ENCODE measurements around the gene ADAMTSL3. TPM values are rescaled to one million over a fixed set of nuclear protein-coding genes. Genes with fewer than 3 reads are reported as not detected.

ADAMTSL3 gene
- total and polyA plus RNA-seq, 2 of the 8 experiments (the other 6 are each of a cell fraction or from before 2014, with no cell fraction given) = 0.35 to 1.4 TPM

DNA sequence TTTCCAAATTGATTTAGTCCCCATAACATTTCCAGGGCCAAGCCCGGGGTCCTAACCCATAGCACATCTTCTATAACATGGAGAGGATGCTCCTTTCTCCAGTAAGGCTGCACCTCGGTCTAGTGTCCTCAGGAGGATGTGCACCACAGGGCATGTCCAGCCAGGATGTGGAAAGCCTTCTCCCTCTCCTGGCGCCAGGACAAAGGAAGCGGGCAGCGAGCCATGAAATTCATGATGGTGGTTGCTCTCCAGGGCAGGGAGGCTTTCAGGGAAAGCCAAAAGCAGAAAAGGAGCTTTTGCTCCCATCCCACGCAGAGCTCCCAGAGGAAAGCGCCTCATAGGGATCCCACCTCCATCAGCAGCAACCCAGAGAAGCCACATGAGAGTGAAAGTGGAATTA is 220.0 kb downstream of the ADAMTSL3 start:
- no peaks in the 10 kb centered on the region for H4K20me1 ChIP-seq (replicated peaks in 1 of 2; ENCODE audit: control insufficient read depth in 1 of 2, insufficient read depth in 2 of 2, low read length in 2 of 2)
- DNase-seq (ENCODE audit: low read depth in 1 of 2, low spot score in 2 of 2) (no peak), FAIRE-seq (no peak)
- H3K79me2 ChIP-seq (ENCODE audit: control insufficient read depth in 1 of 2, insufficient read depth in 2 of 2, low read length in 2 of 2) = no peaks in the 10 kb centered on the region
- H3K36me3 ChIP-seq (ENCODE audit: control insufficient read depth in 2 of 4, insufficient read depth in 4 of 4, low read length in 3 of 4) = no peaks in the 10 kb centered on the region
- H3K79me1 ChIP-seq (ENCODE audit: low read depth, low read length) = no peaks in the 10 kb centered on the region
- no peak overlapping the region for H2BK120ac ChIP-seq (replicated peaks; ENCODE audit: low read depth, low read length)
- no peak overlapping the region for H3K4me2 ChIP-seq (ENCODE audit: insufficient read depth in 1 of 2, low read depth in 2 of 2, low read length in 2 of 2)
- no peak overlapping the region for H3K56ac ChIP-seq (replicated peaks; ENCODE audit: insufficient read length, low read depth, low read length)
- H3K23ac ChIP-seq (ENCODE audit: insufficient read length) = no peak overlapping the region
- H4K5ac ChIP-seq (ENCODE audit: insufficient read length, low read depth, low read length) = no peak overlapping the region
- no peak overlapping the region for H2AFZ ChIP-seq (ENCODE audit: low read length)
- no peak overlapping the region for H3K27ac ChIP-seq (ENCODE audit: low read depth, low read length)
- H4K8ac ChIP-seq (ENCODE audit: extremely low read depth, insufficient read depth, low read length) = no peak overlapping the region
- H2BK20ac ChIP-seq (ENCODE audit: low read length) = no peak overlapping the region
- no peak overlapping the region for H2AK5ac ChIP-seq (ENCODE audit: low read depth, low read length)
- H3K27me3 ChIP-seq (replicated peaks in 1 of 4; ENCODE audit: control insufficient read depth in 3 of 4, extremely low read depth in 1 of 4, insufficient read depth in 3 of 4, low read length in 3 of 4) = no peaks in the 10 kb centered on the region
- no peak overlapping the region for H2BK12ac ChIP-seq (ENCODE audit: low read depth, low read length)
- 94% methylated on average over 7 of the region's 7 CpGs; no CpG with 5 or more reads in 1 of the 2 experiments for WGBS, 2 experiments (ENCODE audit: extremely low coverage in 1 of 2, insufficient coverage in 1 of 2, insufficient read length in 1 of 2, insufficient replicate concordance in 2 of 2, low coverage in 1 of 2, low lambda C conversion rate in 2 of 2, missing lambda C conversion rate in 1 of 2)
- H3K4me3 ChIP-seq (ENCODE audit: extremely low read depth in 1 of 4, insufficient read depth in 2 of 4, low read depth in 3 of 4, low read length in 4 of 4) = no peak overlapping the region
- no peak overlapping the region for H3K9ac ChIP-seq (replicated peaks in 1 of 4; ENCODE audit: extremely low read depth in 1 of 4, low read depth in 3 of 4, low read length in 3 of 4)
- ChIA-PET CTCF (ENCODE audit: partially characterized antibody) (no interaction called here), POLR2A (ENCODE audit: partially characterized antibody) (no interaction called here)
- H2BK15ac ChIP-seq (ENCODE audit: low read length) = no peak overlapping the region
- H3K9me3 ChIP-seq (ENCODE audit: insufficient read depth in 2 of 2, low read depth in 1 of 2, low read length in 1 of 2) = no peaks in the 10 kb centered on the region
- no peaks in the 10 kb centered on the region for H3K4me1 ChIP-seq (replicated peaks in 1 of 4; ENCODE audit: control insufficient read depth in 3 of 4, insufficient read depth in 4 of 4, low read length in 3 of 4)
- no peak overlapping the region for H4K91ac ChIP-seq (replicated peaks; ENCODE audit: insufficient read length, low read length)
- no peak overlapping the region for H3K14ac ChIP-seq (ENCODE audit: insufficient read length)
- H2BK5ac ChIP-seq (ENCODE audit: low read depth, low read length) = no peak overlapping the region
- H3K18ac ChIP-seq (ENCODE audit: extremely low read depth, low read length) = no peak overlapping the region
- H3K23me2 ChIP-seq (ENCODE audit: low read depth, low read length) = no peaks in the 10 kb centered on the region; the same call in 1 of the 2 replicates
- no peak overlapping the region for H3K4ac ChIP-seq (replicated peaks; ENCODE audit: insufficient read length, low read depth, low read length)
- TF ChIP-seq, protein P1, sequence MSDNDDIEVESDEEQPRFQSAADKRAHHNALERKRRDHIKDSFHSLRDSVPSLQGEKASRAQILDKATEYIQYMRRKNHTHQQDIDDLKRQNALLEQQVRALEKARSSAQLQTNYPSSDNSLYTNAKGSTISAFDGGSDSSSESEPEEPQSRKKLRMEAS (IDR thresholded peaks at IDR 0.05) = no peak
- TF ChIP-seq EP300 (IDR thresholded peaks at IDR 0.05; ENCODE audit: borderline replicate concordance in 1 of 2, low read depth in 2 of 2, low read length in 2 of 2) (no peak), FOSL1 (IDR thresholded peaks at IDR 0.05; ENCODE audit: insufficient read depth, low read depth, low read length) (no peak), BACH1 (IDR thresholded peaks at IDR 0.05; ENCODE audit: low read length) (no peak), HDAC2 (IDR thresholded peaks at IDR 0.05; ENCODE audit: borderline replicate concordance in 1 of 2, low read depth in 2 of 2, low read length in 2 of 2) (no peak), TAF7 (optimal IDR thresholded peaks at IDR 0.05; ENCODE audit: borderline replicate concordance, low read depth, low read length) (no peak), EZH2 (IDR thresholded peaks at IDR 0.05; ENCODE audit: low read depth, low read length, severe bottlenecking) (no peak), RFX5 (IDR thresholded peaks at IDR 0.05; ENCODE audit: borderline replicate concordance, low read depth, low read length) (no peak), RNF2 (IDR thresholded peaks at IDR 0.05; ENCODE audit: borderline replicate concordance, low read depth, low read length, missing control alignments, poor library complexity, severe bottlenecking) (no peak), KDM5A (IDR thresholded peaks at IDR 0.05; ENCODE audit: low read length) (no peak), RXRA (IDR thresholded peaks at IDR 0.05; ENCODE audit: insufficient read depth, low read depth, low read length) (no peak), PHF8 (conservative IDR thresholded peaks at IDR 0.05; ENCODE audit: low read depth, low read length) (no peak), CBX5 (IDR thresholded peaks at IDR 0.05; ENCODE audit: low read depth, low read length) (no peak)
